HG03025 (cell line): ENCODE measurements around the gene SNX9.
"Not testable (repeated sequence)": the region's sequence is repeated elsewhere in the genome, so short reads cannot be mapped to it uniquely, and the experiment has no call there.

Experiments
- ATAC-seq: cut with Tn5 transposase; IDR thresholded peaks from one replicate; pipeline ENCODE4 v1.9.1; 2021; ENCODE audit warnings: mild to moderate bottlenecking, moderate library complexity; ENCODE audit not compliant: unreplicated experiment, low FRiP score

Gene SNX9

GRCh38 chr6:157823001-157823527 lies at the start of gene SNX9:
TSS of gene SNX9 (plus strand) at chr6:157823246. CDS start at chr6:157823435, 189 bp downstream.
- ATAC-seq = peak; percentile 59

GRCh38 chr6:157773248-157773773 lies 49.7 kb upstream of the SNX9 start:
- no peak for ATAC-seq

GRCh38 chr6:157774153-157775135 lies 48.6 kb upstream of the SNX9 start:
- ATAC-seq = no peak

- no peak for ATAC-seq
Measured at GRCh38 chr6:157775376-157775775, 47.7 kb upstream of the SNX9 start.

- ATAC-seq = no peak
Measured at GRCh38 chr6:157777344-157777743, 45.7 kb upstream of the SNX9 start.

- ATAC-seq = no peak
Measured at GRCh38 chr6:157778719-157779118, 44.3 kb upstream of the SNX9 start.

GRCh38 chr6:157779705-157780604 lies 43.1 kb upstream of the SNX9 start:
- no peak for ATAC-seq

GRCh38 chr6:157785636-157786035 lies 37.4 kb upstream of the SNX9 start:
- no peak for ATAC-seq

GRCh38 chr6:157786221-157786620 lies 36.8 kb upstream of the SNX9 start:
- ATAC-seq = no peak

GRCh38 chr6:157787080-157787479 lies 36.0 kb upstream of the SNX9 start:
- no peak for ATAC-seq

- ATAC-seq = no peak
Measured at GRCh38 chr6:157788180-157788579, 34.9 kb upstream of the SNX9 start.

- ATAC-seq = no peak
Measured at GRCh38 chr6:157789297-157789696, 33.7 kb upstream of the SNX9 start.

- no peak for ATAC-seq
Measured at GRCh38 chr6:157789861-157790260, 33.2 kb upstream of the SNX9 start.

GRCh38 chr6:157790548-157791160 lies 32.4 kb upstream of the SNX9 start:
- ATAC-seq = no peak

GRCh38 chr6:157791450-157791849 lies 31.6 kb upstream of the SNX9 start:
- no peak for ATAC-seq

- ATAC-seq = no peak
Measured at GRCh38 chr6:157792671-157793070, 30.4 kb upstream of the SNX9 start.

- ATAC-seq = not testable (repeated sequence)
Measured at GRCh38 chr6:157794012-157794411, 29.0 kb upstream of the SNX9 start.

- ATAC-seq = no peak
Measured at GRCh38 chr6:157795841-157796240, 27.2 kb upstream of the SNX9 start.

- no peak for ATAC-seq
Measured at GRCh38 chr6:157798851-157799250, 24.2 kb upstream of the SNX9 start.

- not testable (repeated sequence) for ATAC-seq
Measured at GRCh38 chr6:157799561-157799960, 23.5 kb upstream of the SNX9 start.
